Left ventricle myocardium inferior (tissue), 1 donor: Measurements from ENCODE around the gene PRICKLE2. TPM values are rescaled to one million over a fixed set of nuclear protein-coding genes. Genes with fewer than 3 reads are reported as not detected.

Experiments
- DNase-seq: peaks from one replicate; pipeline ENCODE4 v3.0.0-alpha.2; 2020
- H3K27ac ChIP-seq: fragments of 200-600 bp; replicated peaks from 2 replicates; pipeline ENCODE4 v1.8.0; 2021
- H3K27me3 ChIP-seq: fragments of 200-600 bp; 2 replicates; pipeline ENCODE4 v1.8.0; 2021; ENCODE audit warnings: low read depth
- H3K36me3 ChIP-seq: fragments of 200-600 bp; 2 replicates; pipeline ENCODE4 v1.8.0; 2021
- H3K4me1 ChIP-seq: fragments of 200-600 bp; 2 replicates; pipeline ENCODE4 v1.8.0; 2021
- H3K4me3 ChIP-seq: fragments of 200-600 bp; 2 replicates; pipeline ENCODE4 v1.8.0; 2021; ENCODE audit warnings: mild to moderate bottlenecking, moderate library complexity
- H3K9me3 ChIP-seq: fragments of 200-600 bp; replicated peaks from 2 replicates; pipeline ENCODE4 v1.8.0; 2021
- intact Hi-C: fragments of 100-400 bp; cut with micrococcal nuclease; formaldehyde crosslinking; loops from one replicate; pipeline ENCODE4 v1.11.0; 2022
- total RNA-seq: library from RNA; stranded (reverse); fragmentation: NEBNext Ultra II Directional; extraction: Animal tissue kit (Norgen Biotek cat#: 25700); gene quantifications from one replicate; pipeline ENCODE4 v1.2.1, GENCODE V29; 2021
- TF ChIP-seq, protein P1 (sequence below): fragments of 200-600 bp; IDR thresholded peaks from 2 replicates; pipeline ENCODE4 v1.8.0; 2021; ENCODE audit warnings: antibody characterized with exemption, mild to moderate bottlenecking, borderline replicate concordance
- donor health status: DM: no; HTN: yes; CAD: no; lungs with severe emphysema.

The PRICKLE2 gene
- total RNA-seq, 1 donor from 2014 or later = 8.7 TPM

DNA sequence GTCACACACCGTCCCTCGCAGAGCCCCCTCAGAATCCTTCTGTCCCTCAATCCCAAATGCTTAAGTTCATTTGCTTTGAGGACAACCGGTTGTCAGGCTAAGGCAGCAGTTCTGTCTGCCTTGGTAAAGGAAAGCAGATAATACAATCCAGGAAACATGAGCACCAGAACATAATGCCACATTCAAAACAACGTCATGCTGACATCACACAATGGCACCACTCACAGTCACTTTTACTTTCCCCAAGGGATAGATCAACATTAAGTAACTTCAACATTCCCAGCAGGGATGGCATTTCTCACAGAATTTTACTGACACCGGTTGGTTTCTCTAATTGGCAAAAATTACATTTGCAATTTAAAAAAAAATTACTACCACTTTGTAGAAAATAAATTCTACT, 127.3 kb downstream of the PRICKLE2 start:
- Histone ChIP-seq H3K4me3 (no peak overlapping the region), H3K9me3 (no peaks in the 10 kb centered on the region), H3K27me3 (no peaks in the 10 kb centered on the region), H3K27ac (no peak overlapping the region), H3K4me1 (no peaks in the 10 kb centered on the region), H3K36me3 (peaks cover 13% of the 10 kb centered on the region)
- intact Hi-C loops = no loop called here
- DNase-seq = no peak
- TF ChIP-seq, protein P1, sequence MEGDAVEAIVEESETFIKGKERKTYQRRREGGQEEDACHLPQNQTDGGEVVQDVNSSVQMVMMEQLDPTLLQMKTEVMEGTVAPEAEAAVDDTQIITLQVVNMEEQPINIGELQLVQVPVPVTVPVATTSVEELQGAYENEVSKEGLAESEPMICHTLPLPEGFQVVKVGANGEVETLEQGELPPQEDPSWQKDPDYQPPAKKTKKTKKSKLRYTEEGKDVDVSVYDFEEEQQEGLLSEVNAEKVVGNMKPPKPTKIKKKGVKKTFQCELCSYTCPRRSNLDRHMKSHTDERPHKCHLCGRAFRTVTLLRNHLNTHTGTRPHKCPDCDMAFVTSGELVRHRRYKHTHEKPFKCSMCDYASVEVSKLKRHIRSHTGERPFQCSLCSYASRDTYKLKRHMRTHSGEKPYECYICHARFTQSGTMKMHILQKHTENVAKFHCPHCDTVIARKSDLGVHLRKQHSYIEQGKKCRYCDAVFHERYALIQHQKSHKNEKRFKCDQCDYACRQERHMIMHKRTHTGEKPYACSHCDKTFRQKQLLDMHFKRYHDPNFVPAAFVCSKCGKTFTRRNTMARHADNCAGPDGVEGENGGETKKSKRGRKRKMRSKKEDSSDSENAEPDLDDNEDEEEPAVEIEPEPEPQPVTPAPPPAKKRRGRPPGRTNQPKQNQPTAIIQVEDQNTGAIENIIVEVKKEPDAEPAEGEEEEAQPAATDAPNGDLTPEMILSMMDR = no peak

DNA sequence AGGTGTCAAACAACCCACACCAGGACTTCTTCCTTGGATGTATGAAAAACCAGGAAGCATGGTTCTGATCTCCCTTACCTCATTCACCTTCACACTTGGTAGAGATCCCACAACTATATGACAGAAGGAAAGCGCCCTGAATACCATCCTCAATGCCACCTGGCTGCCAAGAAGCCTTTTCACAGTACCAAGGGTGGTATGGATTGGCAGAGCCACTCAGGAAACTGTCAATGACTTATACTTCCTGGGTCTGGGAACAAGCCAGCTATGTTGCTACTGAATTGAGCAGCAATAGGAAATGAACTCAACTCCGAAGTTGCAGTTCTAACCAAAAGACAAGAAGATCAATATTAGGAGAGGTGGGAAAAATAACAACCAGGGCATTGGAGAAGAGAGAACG, 129.5 kb downstream of the PRICKLE2 start:
- intact Hi-C loops = no loop called here
- Histone ChIP-seq H3K4me3 (no peak overlapping the region), H3K9me3 (no peaks in the 10 kb centered on the region), H3K27ac (no peak overlapping the region), H3K4me1 (no peaks in the 10 kb centered on the region), H3K27me3 (no peaks in the 10 kb centered on the region), H3K36me3 (peaks cover 13% of the 10 kb centered on the region)
- TF ChIP-seq, protein P1 = no peak
- no peak for DNase-seq

DNA sequence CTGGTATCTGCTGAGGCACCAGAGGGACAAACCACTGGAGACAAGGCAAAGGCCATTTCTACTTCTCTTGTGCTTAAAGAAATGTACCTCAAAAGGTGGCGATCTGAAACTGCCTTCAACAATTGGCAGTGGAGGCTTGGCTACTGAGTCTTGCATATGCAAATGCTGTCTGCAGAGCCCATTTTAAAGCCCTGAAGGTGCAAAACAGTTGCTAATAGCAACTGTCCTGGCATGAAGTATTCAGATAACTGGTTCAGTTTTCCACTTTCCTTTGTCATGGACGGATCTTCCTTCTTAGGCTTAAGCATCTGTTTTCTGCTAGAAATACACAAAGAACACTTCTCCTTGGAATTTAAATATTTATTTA, 130.6 kb downstream of the PRICKLE2 start:
- Histone ChIP-seq H3K36me3 (peaks cover 12% of the 10 kb centered on the region), H3K4me3 (no peak overlapping the region), H3K27ac (no peak overlapping the region), H3K27me3 (no peaks in the 10 kb centered on the region), H3K4me1 (no peaks in the 10 kb centered on the region), H3K9me3 (no peaks in the 10 kb centered on the region)
- TF ChIP-seq, protein P1 = no peak
- intact Hi-C loops = no loop called here
- no peak for DNase-seq

DNA sequence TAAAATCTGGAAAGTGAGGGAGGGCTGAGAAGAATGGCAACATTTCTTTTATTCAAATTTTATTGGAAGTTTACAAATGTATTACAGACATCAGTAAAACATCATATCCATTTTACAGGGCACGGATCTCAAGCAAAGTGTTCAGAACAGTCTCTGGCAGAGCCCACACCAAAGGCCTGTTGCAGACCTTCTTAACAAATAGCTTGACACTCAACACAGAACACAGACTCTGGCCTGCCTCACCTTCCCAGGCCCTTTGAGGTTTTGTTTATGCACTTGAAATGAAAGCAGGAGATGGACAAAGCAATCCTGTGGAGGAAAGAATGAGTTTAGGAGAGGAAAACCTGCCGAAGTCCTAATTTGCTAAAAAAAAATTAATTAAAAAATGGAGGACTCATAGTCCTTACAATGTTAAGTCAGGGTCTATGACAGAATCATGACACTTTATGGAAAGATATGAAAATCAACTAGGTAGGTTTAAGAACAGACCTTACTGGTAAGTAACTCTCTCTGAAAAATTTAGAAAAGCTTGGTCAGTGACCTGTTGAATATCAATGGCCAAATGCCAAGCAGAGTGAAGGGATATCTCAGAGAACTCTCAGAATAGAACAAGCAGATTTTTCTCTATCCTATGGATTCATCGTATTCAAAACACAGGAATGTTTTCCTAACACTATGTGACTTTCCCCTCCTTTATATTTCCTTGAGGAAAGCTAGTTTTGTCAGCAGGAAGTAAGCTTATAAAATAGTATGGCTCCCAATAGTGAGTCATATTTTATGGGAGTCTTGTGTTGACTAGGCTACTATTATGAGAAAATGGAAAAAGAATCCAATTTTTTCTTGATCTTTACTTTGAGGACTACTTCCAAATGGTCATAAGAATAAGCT, 131.2 kb downstream of the PRICKLE2 start:
- Histone ChIP-seq H3K4me3 (no peak overlapping the region), H3K27ac (no peak overlapping the region), H3K36me3 (peaks cover 6% of the 10 kb centered on the region), H3K27me3 (no peaks in the 10 kb centered on the region), H3K4me1 (peaks cover under 1% of the 10 kb centered on the region), H3K9me3 (no peaks in the 10 kb centered on the region)
- TF ChIP-seq, protein P1 = no peak
- intact Hi-C loops = no loop called here
- no peak for DNase-seq

DNA sequence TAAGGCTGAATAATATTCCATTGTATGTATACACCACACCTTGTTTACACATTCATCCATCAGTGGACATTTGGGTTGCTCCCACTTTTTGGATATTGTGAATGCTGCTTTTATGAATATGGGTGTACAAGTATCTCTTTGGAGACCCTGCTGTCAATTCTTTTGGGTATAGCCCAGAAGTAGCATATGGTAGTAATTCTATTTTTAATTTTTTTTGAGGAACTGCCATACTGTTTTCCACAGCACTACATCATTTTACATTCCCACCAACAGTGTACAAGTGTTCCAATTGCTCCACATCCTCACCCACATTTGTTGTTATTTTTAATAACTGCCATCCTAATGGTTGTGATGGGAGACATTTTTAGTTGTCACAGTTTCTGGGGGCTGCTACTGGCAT, 132.1 kb downstream of the PRICKLE2 start:
- H3K36me3 ChIP-seq = no peaks in the 10 kb centered on the region
- intact Hi-C loops = no loop called here
- no peaks in the 10 kb centered on the region for H3K27me3 ChIP-seq
- H3K4me3 ChIP-seq = no peak overlapping the region
- peaks cover 4% of the 10 kb centered on the region for H3K4me1 ChIP-seq
- TF ChIP-seq, protein P1 = no peak
- no peak overlapping the region for H3K27ac ChIP-seq
- no peaks in the 10 kb centered on the region for H3K9me3 ChIP-seq
- no peak for DNase-seq
